Tongue (tissue), 2 donors: ENCODE results near the gene ZNF407. TPM values are rescaled to one million over a fixed set of nuclear protein-coding genes. Genes with fewer than 3 reads are reported as not detected.

Experiments
- DNase-seq: peaks from one replicate; pipeline ENCODE4 v3.0.0-alpha.2; 2015
- total RNA-seq: library from RNA; depleted of rRNA; stranded (reverse); fragments of >200 nt; gene quantifications from one replicate; pipeline ENCODE4 v1.2.3, GENCODE V29; 2014

The ZNF407 gene
- total RNA-seq, 1 donor from 2014 or later = 30.8 TPM

DNA sequence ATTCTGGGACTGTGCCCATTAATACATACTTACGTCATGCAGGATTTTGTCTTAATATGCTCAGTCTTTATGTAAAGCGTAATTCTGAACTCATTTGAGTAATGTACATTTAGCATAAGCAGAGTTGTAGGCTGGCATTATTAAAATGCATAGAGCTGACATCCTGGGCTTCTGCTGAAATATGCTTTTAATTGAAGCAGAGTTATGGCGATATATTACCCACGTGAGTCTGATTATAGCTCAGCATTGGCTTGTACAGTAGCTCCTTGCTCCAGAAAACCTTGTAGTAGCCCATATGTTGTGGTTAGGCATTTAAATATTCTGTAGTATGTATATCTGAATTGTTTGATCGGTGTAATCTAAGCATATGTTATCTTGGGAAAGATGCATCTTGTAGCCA lies 377.3 kb downstream of the ZNF407 start:
- DNase-seq = no peak

DNA sequence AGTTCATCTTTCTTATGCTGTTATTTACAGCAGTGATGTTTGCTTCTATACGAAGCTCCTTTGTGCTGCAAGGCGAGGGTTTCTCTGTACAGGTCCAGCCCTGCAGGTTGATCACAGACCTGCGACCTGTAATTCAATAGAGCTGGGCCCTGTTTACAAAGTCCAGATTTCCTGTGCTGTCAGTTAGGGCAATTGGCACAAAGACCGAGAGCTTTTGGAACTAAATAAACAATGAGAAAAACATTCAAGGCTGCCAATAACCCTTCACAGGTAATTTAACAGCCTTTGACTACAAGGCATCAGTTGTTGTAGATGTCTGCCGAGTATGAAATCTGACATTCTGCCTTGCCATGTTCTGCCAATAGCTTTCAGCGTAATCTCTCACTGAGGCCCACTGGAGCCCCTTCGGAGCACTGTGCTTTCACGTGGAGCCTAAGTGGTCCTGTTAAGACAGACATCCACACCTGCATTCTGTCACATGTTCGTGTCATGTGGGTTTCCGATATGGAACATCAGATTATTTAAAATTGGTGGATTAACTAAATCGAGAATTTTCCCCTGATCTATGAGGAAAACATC lies 378.8 kb downstream of the ZNF407 start:
- peak; percentile 35 for DNase-seq

DNA sequence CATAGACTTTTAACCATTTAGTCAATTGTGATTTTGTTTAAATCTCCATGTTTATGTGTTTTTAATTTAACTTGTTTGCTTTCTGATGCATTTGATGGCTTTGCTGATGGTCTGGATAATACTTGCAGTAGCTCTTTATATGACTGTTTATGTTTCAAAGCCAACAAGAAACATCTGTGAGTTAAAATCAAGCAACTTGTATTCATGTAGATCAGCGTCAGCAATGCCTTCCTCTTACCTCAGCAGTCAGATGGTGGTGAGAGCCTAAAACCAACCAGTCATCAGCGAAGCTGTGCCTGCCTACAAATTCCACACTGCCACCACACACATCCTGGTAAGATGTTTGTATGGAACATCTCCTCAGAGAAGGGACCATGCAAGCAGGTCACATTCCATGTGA lies 379.4 kb downstream of the ZNF407 start:
- no peak for DNase-seq

DNA sequence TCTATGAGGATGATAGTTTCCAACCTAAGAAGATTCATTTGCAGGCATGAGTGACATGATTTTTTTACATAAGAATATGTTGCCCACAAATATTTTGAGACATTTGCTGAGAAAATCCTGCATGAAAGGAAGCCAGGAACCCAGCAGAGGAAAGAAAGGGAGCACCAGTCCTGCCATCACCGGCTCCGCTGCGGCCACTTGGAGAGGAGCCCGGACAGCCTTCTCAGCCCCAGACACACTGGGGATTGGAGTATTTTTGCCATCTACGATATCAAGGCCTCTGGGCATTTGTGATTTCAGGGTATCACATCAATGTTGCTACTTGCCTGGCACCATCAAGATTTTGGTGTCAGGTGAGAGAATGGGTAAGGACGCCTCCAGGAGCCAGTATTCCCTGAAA lies 383.0 kb downstream of the ZNF407 start:
- DNase-seq = no peak

DNA sequence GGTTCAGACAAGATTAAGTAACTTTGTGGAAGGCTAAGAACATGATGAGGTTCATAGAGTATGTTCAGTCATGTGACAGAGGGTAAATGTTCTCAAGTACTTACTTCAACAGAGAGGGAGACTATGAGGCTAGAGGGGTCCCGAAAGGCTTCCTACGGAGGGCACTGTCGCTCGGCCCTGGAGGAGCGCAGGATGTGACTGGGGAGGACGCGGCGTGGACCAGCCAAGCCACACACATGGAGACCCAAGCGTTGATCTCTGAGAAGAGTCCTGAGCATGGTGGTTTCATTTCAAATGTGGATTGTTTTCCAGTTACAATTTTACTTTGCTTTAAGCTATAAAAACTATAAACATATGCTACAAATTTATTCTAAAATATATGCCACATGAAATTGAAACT lies 383.8 kb downstream of the ZNF407 start:
- DNase-seq = no peak

DNA sequence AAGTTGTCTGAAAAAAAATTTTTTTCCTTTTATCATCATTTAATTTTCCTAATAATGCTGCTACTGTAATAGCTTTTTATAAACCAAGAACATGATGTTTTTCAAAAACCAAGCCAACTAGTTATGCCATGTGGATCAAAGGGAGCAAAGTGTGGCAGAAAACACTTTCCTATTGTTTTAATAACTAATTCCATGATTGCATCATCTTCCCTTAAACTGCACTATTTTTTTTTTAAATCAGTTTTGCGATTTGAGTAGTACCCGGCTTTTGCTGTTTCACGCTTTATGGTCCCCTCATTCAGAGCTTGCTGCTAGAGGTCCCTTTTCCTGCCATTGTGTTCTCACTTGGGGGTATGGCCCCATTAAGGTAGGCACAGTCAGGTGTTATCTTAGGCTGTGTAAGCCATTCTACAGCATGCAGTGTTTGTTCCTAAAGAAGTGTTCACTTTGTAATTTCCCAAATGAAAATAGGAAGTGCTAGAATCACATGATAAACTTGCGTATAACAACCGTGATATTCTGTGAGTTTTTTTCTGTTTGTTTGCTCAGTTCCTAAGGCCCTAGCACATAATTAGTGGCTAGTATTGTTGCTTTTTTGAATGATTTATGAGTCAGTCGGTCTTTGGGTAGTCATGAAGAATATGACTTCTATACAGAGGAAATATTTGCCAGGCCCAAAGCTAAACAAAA lies 385.4 kb downstream of the ZNF407 start:
- DNase-seq = no peak

DNA sequence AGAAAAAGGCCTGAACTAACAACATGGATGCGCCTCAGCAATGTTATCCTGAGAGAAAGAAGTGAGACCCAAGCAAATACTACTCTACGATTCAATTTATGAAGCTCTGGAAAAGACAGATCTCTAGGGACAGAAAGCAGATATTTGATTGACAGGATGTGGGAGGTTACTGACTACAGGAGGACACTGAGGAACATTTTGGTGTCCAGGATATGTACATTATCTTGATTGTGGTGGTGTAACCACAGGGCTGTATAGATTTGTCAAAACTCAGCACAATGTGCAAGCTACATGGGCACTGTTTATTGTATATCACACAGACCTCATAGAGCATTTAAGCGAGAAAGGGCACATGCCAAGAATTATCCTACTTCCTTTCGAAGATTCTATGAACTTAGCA lies 391.5 kb downstream of the ZNF407 start:
- DNase-seq = no peak

DNA sequence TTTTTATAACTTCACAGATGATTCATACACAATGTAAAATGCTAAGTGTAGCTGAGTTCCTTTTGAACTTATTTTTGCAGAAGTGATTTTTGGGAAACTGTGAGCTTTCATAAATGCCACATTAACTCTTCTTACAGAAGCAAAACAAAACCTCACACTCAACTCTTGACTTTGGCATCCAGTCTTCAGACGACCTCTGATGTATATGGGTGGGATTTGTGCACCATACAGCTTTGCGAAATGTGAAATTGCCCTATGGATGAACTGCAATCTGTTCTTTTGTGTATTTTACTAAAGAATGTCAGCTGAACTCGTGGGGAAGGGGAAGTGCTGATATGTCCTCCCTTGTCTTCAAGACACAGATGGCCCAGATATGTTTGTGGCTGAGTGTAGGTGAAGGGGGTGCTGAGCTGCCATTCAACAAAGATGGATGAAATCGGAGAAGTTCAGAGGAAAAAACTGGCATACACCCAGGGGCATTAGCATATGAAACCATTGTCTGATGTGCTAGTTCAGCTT lies 393.0 kb downstream of the ZNF407 start:
- peak; percentile 47 for DNase-seq

DNA sequence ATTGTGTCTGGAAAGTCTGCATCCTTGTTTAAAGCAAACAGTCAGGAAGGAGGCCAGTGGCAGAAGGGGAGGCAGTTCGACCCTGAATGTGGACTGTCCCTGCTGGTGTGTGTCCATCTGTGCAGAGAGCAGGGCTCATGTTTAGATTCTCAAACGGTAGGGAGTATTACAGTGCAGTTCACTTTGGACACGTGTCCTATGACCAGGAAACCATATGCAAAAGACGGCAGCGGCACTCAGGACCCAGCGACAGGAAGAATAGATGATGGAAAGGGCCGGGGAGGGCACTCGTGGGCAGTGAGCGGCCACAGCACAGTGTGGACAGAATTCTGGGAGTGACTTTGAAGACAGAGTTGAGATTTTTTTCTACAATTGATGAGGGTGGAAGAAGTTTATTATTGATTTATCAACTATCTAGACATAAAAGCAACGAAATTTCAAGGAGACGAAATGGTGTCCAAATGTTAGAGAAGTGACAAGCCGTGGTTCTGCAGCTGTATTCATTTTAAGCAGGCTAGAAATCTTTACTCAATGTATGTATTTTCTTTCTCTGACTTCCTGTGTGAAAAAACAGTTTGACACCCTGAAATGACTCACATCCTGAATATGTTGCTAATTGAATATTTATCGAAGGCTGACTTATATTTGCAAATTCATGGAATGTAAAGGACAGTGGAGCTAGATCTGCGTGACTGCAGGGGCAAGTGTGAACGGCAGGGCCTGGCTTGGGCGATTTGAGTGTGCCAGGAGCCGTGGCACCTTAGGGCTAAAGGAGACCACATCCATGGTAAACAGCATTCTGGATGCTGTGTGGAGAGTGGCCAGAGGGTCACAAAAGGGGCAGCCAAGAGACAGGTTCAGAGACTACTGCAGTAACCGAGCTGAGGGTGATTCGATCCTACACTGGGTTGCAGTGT lies 397.1 kb downstream of the ZNF407 start:
- no peak for DNase-seq

DNA sequence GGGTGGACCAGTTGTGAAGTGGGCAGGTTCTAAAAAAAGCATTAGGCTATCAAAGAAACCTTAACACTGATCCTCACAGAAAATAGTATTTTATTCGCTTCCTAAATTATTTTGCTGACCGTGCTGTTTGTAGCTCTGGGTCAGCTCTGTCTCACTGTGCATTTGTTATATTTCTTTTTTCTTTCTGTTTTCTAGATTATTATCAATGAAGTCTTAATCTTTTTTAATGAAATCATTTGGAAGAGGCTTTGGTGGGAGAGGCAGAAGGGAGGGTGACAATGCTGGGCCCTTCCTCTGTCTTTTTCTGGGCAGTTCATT lies 397.7 kb downstream of the ZNF407 start:
- no peak for DNase-seq

DNA sequence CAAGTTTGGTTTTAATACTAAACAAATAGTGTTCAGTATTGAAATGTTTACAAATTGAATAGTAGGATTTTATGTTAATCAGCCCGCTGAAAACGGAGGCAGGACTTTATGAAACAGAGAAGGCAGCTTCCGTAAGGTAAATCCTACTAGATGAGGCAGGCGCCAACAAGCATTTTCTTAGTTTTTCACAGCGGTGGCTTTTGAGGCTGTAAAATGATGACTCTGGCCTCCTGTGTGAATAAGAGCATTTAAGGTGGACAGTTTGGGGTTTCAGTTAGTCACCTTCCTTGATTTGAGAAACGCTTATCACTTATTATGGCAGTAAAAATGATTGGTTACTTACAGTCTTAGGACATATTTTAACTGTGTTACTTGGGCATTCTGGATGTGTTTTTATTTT lies 398.4 kb downstream of the ZNF407 start:
- DNase-seq = no peak

DNA sequence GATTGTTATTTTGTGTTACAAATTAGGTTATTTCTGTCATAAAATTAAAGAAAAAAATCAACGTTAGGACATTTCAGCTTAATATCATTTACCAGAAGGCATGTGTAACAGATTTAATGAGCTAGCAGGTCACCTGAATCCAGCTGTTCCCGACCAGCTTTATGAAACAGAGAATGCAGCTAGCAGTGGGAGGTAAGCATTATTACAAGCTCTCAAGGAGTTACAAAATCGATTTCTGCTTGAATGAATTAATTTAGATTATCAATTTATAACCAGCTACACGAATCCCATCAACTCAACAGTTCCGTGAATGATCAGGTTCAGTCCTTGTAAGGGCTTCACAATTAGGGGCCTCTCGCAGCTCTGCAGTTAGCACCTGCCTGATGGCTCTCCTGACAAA lies 399.3 kb downstream of the ZNF407 start:
- no peak for DNase-seq

DNA sequence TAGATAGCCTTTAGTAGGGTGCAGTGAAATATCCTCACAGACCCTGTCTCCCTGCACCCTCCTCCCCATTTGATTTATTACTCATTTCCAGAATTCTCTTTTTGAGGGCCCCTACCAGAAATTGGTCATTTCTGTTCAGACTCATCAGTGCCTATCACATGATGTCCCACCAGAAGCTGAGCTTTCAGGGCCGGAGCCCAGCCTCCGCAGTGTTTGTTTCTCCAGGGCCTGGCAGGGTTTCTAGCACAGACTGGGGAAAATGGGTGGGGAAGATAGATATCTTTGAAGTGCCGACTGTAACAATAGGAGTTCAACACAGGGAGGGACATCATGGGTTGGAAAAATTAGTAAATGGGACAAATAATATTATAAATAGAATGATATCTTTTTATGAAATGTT lies 403.2 kb downstream of the ZNF407 start:
- DNase-seq = no peak

DNA sequence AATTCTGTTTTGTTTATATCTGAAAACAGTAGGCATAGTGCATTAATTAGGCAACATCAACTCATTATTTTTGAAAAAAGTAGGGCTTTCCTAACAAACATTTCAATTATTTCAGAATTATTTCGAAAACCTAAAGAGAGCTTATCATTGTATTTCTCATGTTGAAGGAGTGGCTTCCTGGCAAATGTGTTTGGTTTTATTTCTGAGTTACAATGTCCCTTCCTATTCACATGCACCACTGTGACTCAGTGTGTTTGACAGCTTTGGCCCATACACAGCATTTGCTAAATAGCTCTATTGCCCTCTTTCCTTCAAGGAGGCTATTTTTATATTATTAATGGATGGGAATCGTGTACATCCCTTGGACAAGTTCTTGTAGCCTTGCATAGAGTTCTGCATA lies 405.4 kb downstream of the ZNF407 start:
- no peak for DNase-seq

DNA sequence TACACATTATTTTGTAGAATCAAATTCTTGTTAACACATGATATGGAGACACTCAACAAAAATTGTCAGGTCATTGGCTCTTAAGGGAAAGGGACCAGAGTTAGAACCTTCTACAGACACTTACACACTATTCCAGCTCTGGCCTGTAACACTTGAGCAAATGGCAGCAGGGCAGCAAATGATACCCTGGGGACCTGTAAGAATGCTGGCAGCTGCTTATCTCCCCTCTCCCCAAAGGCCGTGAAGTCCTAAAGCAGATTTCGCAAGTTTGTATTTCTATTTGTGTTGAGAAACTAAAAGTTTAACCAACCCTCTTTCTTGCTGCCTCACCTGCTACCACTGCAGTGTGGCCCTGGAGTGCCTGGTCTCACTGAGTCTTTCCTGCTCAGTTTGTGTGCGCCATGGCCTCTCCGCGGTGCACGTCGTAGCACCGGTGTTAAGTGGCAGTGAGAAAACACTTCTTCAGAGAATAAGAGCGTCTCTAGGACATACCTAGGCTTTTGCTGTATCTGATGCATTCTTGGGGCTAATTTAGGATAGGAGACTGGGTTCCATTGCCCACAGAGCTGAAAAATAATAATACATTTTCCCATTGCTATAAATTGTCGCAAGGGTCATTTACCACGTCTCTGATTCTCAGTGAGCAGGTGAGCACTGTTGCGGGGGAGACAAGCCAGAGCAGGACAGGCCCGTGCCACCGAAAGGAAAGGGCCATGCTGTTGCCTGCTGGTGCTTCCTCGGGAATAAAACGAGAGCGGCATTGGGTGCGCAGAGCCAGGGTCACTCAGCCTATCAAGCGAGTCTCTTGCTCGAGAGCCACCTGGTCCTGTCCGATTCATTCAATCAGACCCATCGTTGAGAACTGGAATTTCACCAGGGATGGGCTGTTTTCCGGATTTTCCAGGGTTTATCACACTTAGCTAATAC lies 406.4 kb downstream of the ZNF407 start:
- DNase-seq = no peak

DNA sequence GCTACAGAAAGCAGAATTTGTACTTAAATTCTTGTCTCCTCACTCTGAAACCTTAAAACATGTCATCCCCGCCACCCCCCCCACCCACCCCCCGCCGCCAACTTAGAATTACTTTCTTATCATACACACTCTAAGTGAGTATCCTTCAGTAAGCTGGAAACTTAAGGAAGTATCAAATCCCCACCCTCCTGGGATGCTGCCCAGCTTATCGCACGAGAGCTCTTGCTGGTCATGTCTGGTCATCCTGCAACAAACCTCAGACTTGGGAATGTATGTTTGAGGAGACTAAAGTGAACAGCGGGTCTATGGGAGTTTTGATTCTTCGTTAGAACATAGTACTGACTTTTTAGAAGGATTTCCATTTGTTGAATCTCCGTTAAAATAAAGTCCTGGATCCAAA lies 408.0 kb downstream of the ZNF407 start:
- no peak for DNase-seq

DNA sequence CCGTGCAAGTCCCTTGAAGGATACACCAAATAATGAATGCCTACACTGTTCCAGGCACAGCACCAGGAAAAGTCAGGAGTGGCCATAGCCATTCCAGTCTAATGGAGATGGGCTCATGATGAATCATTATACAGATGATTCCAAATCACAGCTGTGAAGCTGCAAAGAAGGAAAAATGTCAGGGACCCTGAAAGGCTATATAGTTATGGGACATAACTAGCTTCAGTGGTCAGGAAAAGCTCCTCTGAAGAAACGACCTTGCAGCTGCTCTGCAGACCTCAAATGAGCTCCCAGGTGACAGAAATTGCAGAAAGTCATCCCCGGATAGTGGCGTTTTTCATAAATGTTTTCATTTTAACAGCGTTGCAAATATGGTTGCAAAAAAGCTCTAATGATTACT lies 410.5 kb downstream of the ZNF407 start:
- DNase-seq = no peak

DNA sequence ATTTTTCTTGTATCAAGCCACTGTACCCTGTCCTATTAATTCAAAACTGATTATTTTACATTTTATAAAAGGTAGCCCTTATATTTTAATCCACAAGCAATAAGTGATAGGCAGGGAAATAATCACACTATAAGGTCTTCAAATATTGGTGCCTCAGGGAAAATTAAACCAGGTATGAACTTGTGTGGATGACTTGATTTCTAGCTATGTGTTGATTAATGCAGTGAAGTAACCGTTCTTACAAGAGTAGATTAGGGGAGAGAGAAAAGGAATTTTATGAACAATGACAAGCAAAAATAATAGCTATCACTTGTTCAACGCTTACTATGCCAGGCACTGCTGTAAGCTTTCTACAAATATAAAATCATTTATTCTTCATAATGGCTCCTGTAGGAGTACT lies 411.6 kb downstream of the ZNF407 start:
- DNase-seq = no peak

DNA sequence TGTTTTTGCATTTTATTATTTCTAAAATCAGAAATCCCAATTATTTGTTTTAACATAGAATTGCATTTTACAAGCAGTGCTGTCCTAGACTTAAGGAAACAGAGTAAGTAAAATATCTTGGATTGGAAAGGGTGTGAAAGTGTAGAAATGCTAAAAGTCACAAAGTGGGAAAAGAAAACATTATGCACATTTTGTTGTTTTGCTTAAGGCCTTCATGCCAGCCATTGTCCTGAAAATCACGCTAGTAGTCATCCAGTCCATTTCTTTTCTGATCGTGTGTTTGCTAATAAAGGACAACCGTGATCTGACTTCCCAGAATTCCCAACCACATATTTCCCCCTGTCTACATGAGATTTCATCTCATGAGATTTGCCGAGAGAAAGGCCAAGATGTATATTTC lies 412.2 kb downstream of the ZNF407 start:
- no peak for DNase-seq

DNA sequence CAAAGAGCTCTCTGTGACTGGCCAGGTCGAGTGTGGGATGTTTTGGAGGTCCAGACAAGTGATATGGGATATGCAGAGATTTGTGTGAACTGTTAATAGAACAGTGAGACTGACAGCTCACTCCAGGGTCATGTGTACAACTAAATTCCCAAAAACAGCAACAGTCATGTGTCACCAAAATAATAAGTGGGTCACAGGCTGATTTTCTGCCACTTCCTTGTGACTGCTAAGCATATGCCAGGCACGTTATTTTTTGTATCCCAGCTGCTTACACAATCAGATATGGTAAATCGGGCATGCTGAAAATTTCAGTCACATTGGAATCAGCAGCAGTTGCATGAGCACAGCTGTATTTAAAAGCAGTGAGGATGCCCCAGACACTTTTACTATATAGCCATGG lies 412.6 kb downstream of the ZNF407 start:
- DNase-seq = peak; percentile 79

DNA sequence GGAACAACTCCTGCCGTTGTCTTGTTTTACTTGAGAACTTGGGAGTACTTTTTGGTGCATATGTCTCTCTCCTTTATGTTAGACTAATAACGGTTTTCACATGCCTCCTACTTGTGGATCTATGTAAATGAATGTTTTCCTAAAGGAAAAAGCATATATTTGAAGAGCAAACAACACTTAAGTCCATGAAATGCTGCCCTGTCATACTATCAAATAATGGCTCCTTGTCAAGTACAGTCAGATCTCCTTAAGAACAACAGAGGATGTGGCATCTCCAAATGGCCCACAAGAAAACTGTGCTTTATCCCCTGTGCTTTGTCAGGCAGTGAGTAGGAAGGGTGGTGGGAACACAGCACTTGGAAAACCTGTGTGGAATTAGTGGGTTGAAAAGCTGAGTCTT lies 413.0 kb downstream of the ZNF407 start:
- DNase-seq = no peak

DNA sequence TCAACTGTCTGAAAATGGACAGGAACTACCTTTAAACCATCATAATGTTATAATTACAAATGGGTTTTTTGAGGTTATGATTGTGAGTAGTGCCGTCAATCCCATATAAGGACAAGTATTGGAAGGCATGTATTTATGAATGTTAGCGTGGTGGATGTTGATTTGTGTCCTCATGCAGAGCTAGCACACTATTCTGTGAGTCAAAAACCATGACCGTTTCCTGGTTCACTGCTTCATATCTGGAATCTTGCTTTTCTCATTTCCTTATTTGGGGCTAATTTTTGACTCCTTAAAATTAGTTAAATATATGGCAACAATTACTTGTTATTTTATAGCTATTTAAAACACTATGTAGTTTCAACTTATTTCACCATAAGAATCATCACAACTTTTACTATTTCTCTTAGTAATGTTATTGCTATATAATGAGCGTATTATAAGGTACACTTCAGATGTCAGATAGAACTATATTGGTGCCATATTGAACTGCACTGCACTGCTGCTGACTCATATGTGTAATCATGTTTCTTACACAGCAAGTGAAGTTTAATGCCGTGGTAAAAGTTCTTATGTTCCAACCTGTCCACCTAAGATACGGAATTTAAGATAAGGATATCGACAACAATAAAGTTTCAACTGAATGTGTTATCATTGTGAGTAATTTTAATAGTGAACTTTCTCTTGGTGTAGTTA lies 418.5 kb downstream of the ZNF407 start:
- DNase-seq = no peak
